OCI-LY7 (cell line): ENCODE results near the gene RTL10. TPM values are rescaled to one million over a fixed set of nuclear protein-coding genes. Genes with fewer than 3 reads are reported as not detected.

ENCODE experiments used
- BruUV-seq: library from RNA; stranded (reverse); fragments of 400-500 nt; replicated peaks from 2 replicates; lab custom pipeline; 2021; lab: Mats Ljungman, UMichigan
- CTCF ChIA-PET: fragments of 300-600 bp; sonication (Branson Sonifier 250); formaldehyde crosslinking; loops from one replicate; lab custom pipeline; 2022; ENCODE audit warnings: antibody characterized with exemption; ENCODE audit not compliant: unreplicated experiment; lab: Charles Lee
- POLR2A ChIA-PET: fragments of 300-600 bp; sonication (Branson Sonifier 250); formaldehyde crosslinking; loops from one replicate; lab custom pipeline; 2022; ENCODE audit warnings: antibody characterized with exemption; lab: Charles Lee
- DNase-seq: peaks from one replicate; pipeline ENCODE4 v3.0.0-alpha.2; 2015; ENCODE audit warnings: low spot score
- H2AFZ ChIP-seq: fragments of 200-600 bp; sonication (generic), shearing (Covaris generic); 2 replicates; pipeline ENCODE4 v1.6.1; 2014; ENCODE audit warnings: mild to moderate bottlenecking, antibody characterized with exemption, low read length, moderate library complexity
- H3K27ac ChIP-seq: fragments of 200-600 bp; sonication (generic); 2 replicates; pipeline ENCODE4 v1.5.1; 2014; ENCODE audit warnings: mixed run types, low read depth, mild to moderate bottlenecking, moderate library complexity, low read length, inconsistent platforms; ENCODE audit not compliant: poor library complexity, severe bottlenecking
- H3K36me3 ChIP-seq: fragments of 200-600 bp; sonication (generic); 2 replicates; pipeline ENCODE4 v1.6.1; 2014; ENCODE audit warnings: mild to moderate bottlenecking, antibody characterized with exemption, low read length, moderate library complexity, mixed read lengths; ENCODE audit not compliant: insufficient read depth
- H3K4me1 ChIP-seq: fragments of 200-600 bp; sonication (generic); 2 replicates; pipeline ENCODE4 v1.5.1; 2014; ENCODE audit warnings: mild to moderate bottlenecking, low read length; ENCODE audit not compliant: insufficient read depth, poor library complexity, severe bottlenecking
- H3K4me2 ChIP-seq: fragments of 200-600 bp; sonication (generic); 2 replicates; pipeline ENCODE4 v1.6.1; 2014; ENCODE audit warnings: mild to moderate bottlenecking, low read length
- H3K4me3 ChIP-seq: fragments of 200-600 bp; sonication (generic); 2 replicates; pipeline ENCODE4 v1.5.1; 2014; ENCODE audit warnings: mild to moderate bottlenecking, low read depth, low read length; ENCODE audit not compliant: poor library complexity, severe bottlenecking
- H3K79me2 ChIP-seq: fragments of 200-600 bp; sonication (generic); 2 replicates; pipeline ENCODE4 v1.6.1; 2016; ENCODE audit warnings: low read depth, mild to moderate bottlenecking, low read length, moderate library complexity, mixed read lengths; ENCODE audit not compliant: insufficient read depth
- H3K9me2 ChIP-seq: fragments of 200-600 bp; sonication (generic); 2 replicates; pipeline ENCODE4 v1.6.1; 2016; ENCODE audit warnings: mild to moderate bottlenecking, low read length, mixed read lengths; ENCODE audit not compliant: insufficient read depth
- H3K9me3 ChIP-seq: fragments of 200-600 bp; sonication (generic); 2 replicates; pipeline ENCODE4 v1.6.1; 2014; ENCODE audit warnings: mild to moderate bottlenecking, mixed run types, low read length, mixed read lengths
- H4K20me1 ChIP-seq: fragments of 200-600 bp; sonication (generic); 2 replicates; pipeline ENCODE4 v1.6.1; 2014; ENCODE audit warnings: mild to moderate bottlenecking, antibody characterized with exemption, low read length, moderate library complexity, mixed read lengths; ENCODE audit not compliant: insufficient read depth
- EZH2phosphoT487 ChIP-seq: fragments of 200-600 bp; sonication (generic); IDR thresholded peaks from 2 replicates; pipeline ENCODE4 v1.6.1; 2018; ENCODE audit warnings: low read depth, borderline replicate concordance, mild to moderate bottlenecking, mixed run types, antibody characterized with exemption, low read length, moderate library complexity, mixed read lengths
- intact Hi-C: fragments of 100-400 bp; cut with micrococcal nuclease; formaldehyde crosslinking; loops from one replicate; pipeline ENCODE4 v1.10.0; 2022; ENCODE audit not compliant: unreplicated experiment
- total RNA-seq, 2 experiments: library from RNA; depleted of rRNA in 1 of 2; stranded (reverse); fragments of >200 nt in 1 of 2; shearing (Covaris generic) in 1 of 2; gene quantifications; 2 replicates each; pipeline ENCODE4 v1.2.3, GENCODE V29; 2014 to 2022
- TF ChIP-seq, protein P1 (sequence below): fragments of 200-600 bp; sonication (generic); conservative IDR thresholded peaks from 2 replicates; pipeline ENCODE4 v1.5.1; 2014; ENCODE audit warnings: mild to moderate bottlenecking, antibody characterized with exemption, low read length, moderate library complexity, mixed read lengths

Gene RTL10
- total RNA-seq, 2 experiments from 2014 or later, result 26.2 to 28.2 TPM

DNA sequence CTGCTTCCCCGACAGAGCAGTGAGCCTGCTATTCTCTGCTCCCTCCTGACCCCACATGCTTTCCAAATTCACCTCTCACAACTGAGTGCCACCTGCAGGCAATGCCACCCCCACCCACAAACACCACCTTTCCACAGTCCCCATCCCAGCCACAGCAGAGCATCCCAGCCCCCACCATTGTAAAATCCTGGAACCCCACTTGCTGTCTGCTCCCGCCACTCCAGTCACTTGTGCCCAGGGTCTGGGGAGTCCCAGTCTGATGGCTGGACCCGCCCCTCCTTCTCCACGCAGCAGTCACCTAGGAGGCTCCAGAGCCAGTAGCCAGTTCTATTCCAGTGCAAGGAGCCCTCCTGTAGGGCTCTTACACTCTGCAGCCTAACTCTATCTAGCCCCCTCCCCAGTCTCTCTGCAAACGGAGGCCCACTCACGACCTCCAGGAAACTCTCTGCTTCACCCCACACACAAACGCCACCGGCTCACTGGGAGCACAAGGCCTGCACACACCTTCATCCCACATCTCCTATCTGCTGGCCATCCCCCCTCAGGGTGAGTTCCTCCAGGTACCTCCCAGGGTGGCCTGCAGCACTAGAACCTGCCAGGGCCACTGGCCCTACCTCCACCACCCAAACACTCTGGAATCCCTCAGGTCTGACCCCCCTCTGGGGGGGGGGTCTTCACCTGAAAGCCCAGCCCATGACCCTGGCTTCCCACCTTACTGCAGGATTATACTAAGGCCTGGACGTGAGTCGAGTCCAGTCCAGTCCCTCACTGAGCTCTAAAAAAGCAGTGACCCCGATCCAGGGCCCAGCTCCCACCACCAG, 1.4 kb downstream of the RTL10 start:
- peak overlapping the region; percentile 84 for H3K27ac ChIP-seq
- POLR2A ChIA-PET, result interaction anchor here (0.6 kb wide), 1 partner anchor 43 kb away, joined by 3 read pairs; no protein-coding TSS in a partner anchor

DNA sequence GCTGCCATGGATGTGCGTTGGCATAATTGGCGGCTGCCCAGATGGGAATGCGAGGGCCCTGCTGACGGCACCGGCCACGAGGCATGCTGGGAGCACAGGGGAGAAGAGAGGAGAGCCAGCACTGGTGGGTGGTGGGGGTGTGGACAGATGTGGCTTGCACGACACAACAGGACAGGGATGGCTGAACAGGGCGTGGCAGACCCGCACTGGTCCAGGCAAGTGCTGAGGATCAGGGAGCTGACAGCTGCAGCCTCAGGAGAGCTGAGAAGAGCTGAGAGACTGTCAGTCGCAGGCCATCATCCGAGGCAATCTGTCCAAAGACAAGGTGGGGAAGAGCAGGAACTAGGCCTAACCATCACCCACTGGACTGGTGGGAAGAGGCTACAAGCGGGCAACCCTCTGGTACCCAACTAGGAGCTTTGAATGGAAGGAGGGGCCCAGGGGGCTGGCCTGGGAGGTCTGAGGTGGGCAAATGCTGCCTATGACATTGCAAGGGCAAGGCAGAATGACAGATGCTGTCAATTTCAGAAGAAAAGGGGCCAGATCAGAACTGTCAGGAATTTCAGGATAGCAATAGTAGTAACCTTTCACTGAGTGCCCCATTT, 2.4 kb downstream of the RTL10 start:
- no peak overlapping the region for H2AFZ ChIP-seq
- no peak overlapping the region for H3K27ac ChIP-seq
- H3K9me3 ChIP-seq, result no peaks in the 10 kb centered on the region
- peaks cover 74% of the 10 kb centered on the region for H3K36me3 ChIP-seq
- no TSS peak for BruUV-seq
- peak overlapping the region; percentile 91 for H3K4me3 ChIP-seq
- peaks cover 52% of the 10 kb centered on the region for H3K79me2 ChIP-seq
- no peak for TF ChIP-seq EZH2phosphoT487
- H4K20me1 ChIP-seq, result 0 out of 2 replicates have a peak, but pooled peaks cover 9% of the 10 kb centered on the region
- POLR2A ChIA-PET, result no interaction called here
- CTCF ChIA-PET, result no interaction called here
- H3K9me2 ChIP-seq, result no peaks in the 10 kb centered on the region
- intact Hi-C loops, result no loop called here
- peaks cover 27% of the 10 kb centered on the region for H3K4me1 ChIP-seq
- DNase-seq, result no peak
- peak overlapping the region; percentile 100 for H3K4me2 ChIP-seq

More for the DNA sequence above, 1.4 kb downstream of the RTL10 start:
- peaks cover 67% of the 10 kb centered on the region for H3K36me3 ChIP-seq
- intact Hi-C loops, result no loop called here
- H3K4me1 ChIP-seq, result peaks cover 34% of the 10 kb centered on the region
- peaks cover 53% of the 10 kb centered on the region for H3K79me2 ChIP-seq
- H3K4me3 ChIP-seq, result peak overlapping the region; percentile 91
- no peak for TF ChIP-seq EZH2phosphoT487
- TF ChIP-seq, protein P1, sequence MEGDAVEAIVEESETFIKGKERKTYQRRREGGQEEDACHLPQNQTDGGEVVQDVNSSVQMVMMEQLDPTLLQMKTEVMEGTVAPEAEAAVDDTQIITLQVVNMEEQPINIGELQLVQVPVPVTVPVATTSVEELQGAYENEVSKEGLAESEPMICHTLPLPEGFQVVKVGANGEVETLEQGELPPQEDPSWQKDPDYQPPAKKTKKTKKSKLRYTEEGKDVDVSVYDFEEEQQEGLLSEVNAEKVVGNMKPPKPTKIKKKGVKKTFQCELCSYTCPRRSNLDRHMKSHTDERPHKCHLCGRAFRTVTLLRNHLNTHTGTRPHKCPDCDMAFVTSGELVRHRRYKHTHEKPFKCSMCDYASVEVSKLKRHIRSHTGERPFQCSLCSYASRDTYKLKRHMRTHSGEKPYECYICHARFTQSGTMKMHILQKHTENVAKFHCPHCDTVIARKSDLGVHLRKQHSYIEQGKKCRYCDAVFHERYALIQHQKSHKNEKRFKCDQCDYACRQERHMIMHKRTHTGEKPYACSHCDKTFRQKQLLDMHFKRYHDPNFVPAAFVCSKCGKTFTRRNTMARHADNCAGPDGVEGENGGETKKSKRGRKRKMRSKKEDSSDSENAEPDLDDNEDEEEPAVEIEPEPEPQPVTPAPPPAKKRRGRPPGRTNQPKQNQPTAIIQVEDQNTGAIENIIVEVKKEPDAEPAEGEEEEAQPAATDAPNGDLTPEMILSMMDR, result no peak
- H2AFZ ChIP-seq, result no peak overlapping the region
- no peak for DNase-seq
- H3K9me2 ChIP-seq, result no peaks in the 10 kb centered on the region
- H4K20me1 ChIP-seq, result 0 out of 2 replicates have a peak, but pooled peaks cover 9% of the 10 kb centered on the region
- H3K4me2 ChIP-seq, result peak overlapping the region; percentile 100
- BruUV-seq, result no TSS peak
- CTCF ChIA-PET, result interaction anchor here (1.5 kb wide), 1 partner anchor 33 kb away, joined by 3 read pairs; no protein-coding TSS in a partner anchor
- no peaks in the 10 kb centered on the region; the same call in 1 of the 2 replicates for H3K9me3 ChIP-seq
